Skeletal muscle satellite cell (primary cell): ENCODE results near the gene CREB5.

ENCODE experiments used
- H3K27me3 ChIP-seq: 2 replicates; pipeline ENCODE4 v1.7.0; 2013; ENCODE audit warnings: low read length; ENCODE audit not compliant: control insufficient read depth, insufficient read depth
- H3K36me3 ChIP-seq: 2 replicates; pipeline ENCODE4 v1.7.0; 2013; ENCODE audit warnings: mild to moderate bottlenecking, control low read depth, low read length; ENCODE audit not compliant: insufficient read depth
- H3K4me1 ChIP-seq: 2 replicates; pipeline ENCODE4 v1.7.0; 2013; ENCODE audit warnings: low read length; ENCODE audit not compliant: control insufficient read depth, insufficient read depth
- H3K4me2 ChIP-seq: 2 replicates; pipeline ENCODE4 v1.7.0; 2013; ENCODE audit warnings: mild to moderate bottlenecking, low read length
- H3K4me3 ChIP-seq: 2 replicates; pipeline ENCODE4 v1.7.0; 2013; ENCODE audit warnings: low read length
- H3K9ac ChIP-seq: 2 replicates; pipeline ENCODE4 v1.7.0; 2013; ENCODE audit warnings: mild to moderate bottlenecking, low read depth, low read length, moderate library complexity
- H3K9me3 ChIP-seq: replicated peaks from 2 replicates; pipeline ENCODE4 v1.7.0; 2013; ENCODE audit warnings: mild to moderate bottlenecking, control low read depth, low read length

The CREB5 gene

GRCh38 chr7:28505867-28506266, 93.5 kb downstream of the CREB5 start:
- Histone ChIP-seq H3K9me3 (no peaks in the 10 kb centered on the region), H3K27me3 (no peaks in the 10 kb centered on the region), H3K9ac (no peak overlapping the region), H3K4me2 (no peak overlapping the region), H3K4me3 (no peak overlapping the region), H3K36me3 (no peaks in the 10 kb centered on the region), H3K4me1 (peaks cover 8% of the 10 kb centered on the region)

- Histone ChIP-seq H3K4me1 (peaks cover 8% of the 10 kb centered on the region), H3K36me3 (no peaks in the 10 kb centered on the region), H3K9me3 (no peaks in the 10 kb centered on the region), H3K27me3 (no peaks in the 10 kb centered on the region), H3K9ac (no peak overlapping the region), H3K4me3 (no peak overlapping the region), H3K4me2 (no peak overlapping the region)
Observed at GRCh38 chr7:28507525-28508282, 95.4 kb downstream of the CREB5 start.

GRCh38 chr7:28509251-28510025, 97.1 kb downstream of the CREB5 start:
- Histone ChIP-seq H3K4me1 (peaks cover 10% of the 10 kb centered on the region), H3K4me3 (no peak overlapping the region), H3K9ac (no peak overlapping the region), H3K27me3 (no peaks in the 10 kb centered on the region), H3K9me3 (no peaks in the 10 kb centered on the region), H3K4me2 (no peak overlapping the region), H3K36me3 (no peaks in the 10 kb centered on the region)

- Histone ChIP-seq H3K4me2 (no peak overlapping the region), H3K4me1 (peaks cover 10% of the 10 kb centered on the region), H3K9ac (no peak overlapping the region), H3K36me3 (no peaks in the 10 kb centered on the region), H3K9me3 (no peaks in the 10 kb centered on the region), H3K27me3 (no peaks in the 10 kb centered on the region), H3K4me3 (no peak overlapping the region)
Observed at GRCh38 chr7:28510026-28510369, 97.7 kb downstream of the CREB5 start.

- no peaks in the 10 kb centered on the region for H3K9me3 ChIP-seq
- H3K4me1 ChIP-seq: peaks cover 10% of the 10 kb centered on the region
- no peak overlapping the region for H3K4me3 ChIP-seq
- H3K27me3 ChIP-seq: no peaks in the 10 kb centered on the region
- no peaks in the 10 kb centered on the region for H3K36me3 ChIP-seq
- H3K4me2 ChIP-seq: no peak overlapping the region
- H3K9ac ChIP-seq: no peak overlapping the region
Observed at GRCh38 chr7:28512668-28513440, 100.5 kb downstream of the CREB5 start.

GRCh38 chr7:28516390-28517172, 104.3 kb downstream of the CREB5 start:
- no peak overlapping the region for H3K4me3 ChIP-seq
- H3K4me1 ChIP-seq: peaks cover 6% of the 10 kb centered on the region
- no peaks in the 10 kb centered on the region for H3K27me3 ChIP-seq

GRCh38 chr7:28517206-28517605, 104.9 kb downstream of the CREB5 start:
- H3K27me3 ChIP-seq: no peaks in the 10 kb centered on the region
- H3K9ac ChIP-seq: no peak overlapping the region
- H3K9me3 ChIP-seq: no peaks in the 10 kb centered on the region
- peaks cover 6% of the 10 kb centered on the region for H3K4me1 ChIP-seq
- H3K36me3 ChIP-seq: no peaks in the 10 kb centered on the region
- H3K4me2 ChIP-seq: no peak overlapping the region
- no peak overlapping the region for H3K4me3 ChIP-seq

More at GRCh38 chr7:28516390-28517172, 104.3 kb downstream of the CREB5 start:
- H3K9me3 ChIP-seq: no peaks in the 10 kb centered on the region
- no peak overlapping the region for H3K9ac ChIP-seq
- no peaks in the 10 kb centered on the region for H3K36me3 ChIP-seq
- H3K4me2 ChIP-seq: no peak overlapping the region

- no peaks in the 10 kb centered on the region for H3K27me3 ChIP-seq
- H3K4me2 ChIP-seq: no peak overlapping the region
- H3K9me3 ChIP-seq: no peaks in the 10 kb centered on the region
- no peak overlapping the region for H3K4me3 ChIP-seq
- H3K9ac ChIP-seq: no peak overlapping the region
- H3K36me3 ChIP-seq: no peaks in the 10 kb centered on the region
- H3K4me1 ChIP-seq: peaks cover 6% of the 10 kb centered on the region
Observed at GRCh38 chr7:28517606-28518005, 105.3 kb downstream of the CREB5 start.

GRCh38 chr7:28520074-28521015, 108.0 kb downstream of the CREB5 start:
- Histone ChIP-seq H3K9ac (no peak overlapping the region), H3K4me3 (no peak overlapping the region), H3K4me2 (no peak overlapping the region), H3K27me3 (no peaks in the 10 kb centered on the region), H3K4me1 (no peaks in the 10 kb centered on the region), H3K9me3 (no peaks in the 10 kb centered on the region), H3K36me3 (no peaks in the 10 kb centered on the region)

- no peak overlapping the region for H3K4me2 ChIP-seq
- H3K9ac ChIP-seq: no peak overlapping the region
- H3K27me3 ChIP-seq: no peaks in the 10 kb centered on the region
- no peaks in the 10 kb centered on the region for H3K9me3 ChIP-seq
- H3K36me3 ChIP-seq: no peaks in the 10 kb centered on the region
- peaks cover 3% of the 10 kb centered on the region for H3K4me1 ChIP-seq
- H3K4me3 ChIP-seq: no peak overlapping the region
Observed at GRCh38 chr7:28524978-28525377, 112.7 kb downstream of the CREB5 start.
